GM13977 (cell line): ENCODE results near the gene GRXCR2.
"Not testable (repeated sequence)": the region's sequence is repeated elsewhere in the genome, so short reads cannot be mapped to it uniquely, and the experiment has no call there.

ENCODE experiments used
- DNase-seq: peaks from one replicate; pipeline ENCODE4 v3.0.0; 2012; ENCODE audit warnings: low spot score
- in situ Hi-C: fragments of 300-500 bp; cut with MboI; formaldehyde crosslinking; loops from one replicate; pipeline ENCODE4 v1.12.0; 2022; ENCODE audit warnings: low sequenced_read_pairs, low pct_unique_long_range_greater_than_20kb, mixed read lengths, inconsistent platforms; ENCODE audit not compliant: unreplicated experiment
- TF ChIP-seq, protein P1 (sequence below): IDR thresholded peaks from 2 replicates; pipeline ENCODE4 v1.5.1; 2012; ENCODE audit warnings: mild to moderate bottlenecking, control low read depth; ENCODE audit not compliant: insufficient read depth; ENCODE audit errors: extremely low read depth, missing control alignments

Gene GRXCR2

DNA sequence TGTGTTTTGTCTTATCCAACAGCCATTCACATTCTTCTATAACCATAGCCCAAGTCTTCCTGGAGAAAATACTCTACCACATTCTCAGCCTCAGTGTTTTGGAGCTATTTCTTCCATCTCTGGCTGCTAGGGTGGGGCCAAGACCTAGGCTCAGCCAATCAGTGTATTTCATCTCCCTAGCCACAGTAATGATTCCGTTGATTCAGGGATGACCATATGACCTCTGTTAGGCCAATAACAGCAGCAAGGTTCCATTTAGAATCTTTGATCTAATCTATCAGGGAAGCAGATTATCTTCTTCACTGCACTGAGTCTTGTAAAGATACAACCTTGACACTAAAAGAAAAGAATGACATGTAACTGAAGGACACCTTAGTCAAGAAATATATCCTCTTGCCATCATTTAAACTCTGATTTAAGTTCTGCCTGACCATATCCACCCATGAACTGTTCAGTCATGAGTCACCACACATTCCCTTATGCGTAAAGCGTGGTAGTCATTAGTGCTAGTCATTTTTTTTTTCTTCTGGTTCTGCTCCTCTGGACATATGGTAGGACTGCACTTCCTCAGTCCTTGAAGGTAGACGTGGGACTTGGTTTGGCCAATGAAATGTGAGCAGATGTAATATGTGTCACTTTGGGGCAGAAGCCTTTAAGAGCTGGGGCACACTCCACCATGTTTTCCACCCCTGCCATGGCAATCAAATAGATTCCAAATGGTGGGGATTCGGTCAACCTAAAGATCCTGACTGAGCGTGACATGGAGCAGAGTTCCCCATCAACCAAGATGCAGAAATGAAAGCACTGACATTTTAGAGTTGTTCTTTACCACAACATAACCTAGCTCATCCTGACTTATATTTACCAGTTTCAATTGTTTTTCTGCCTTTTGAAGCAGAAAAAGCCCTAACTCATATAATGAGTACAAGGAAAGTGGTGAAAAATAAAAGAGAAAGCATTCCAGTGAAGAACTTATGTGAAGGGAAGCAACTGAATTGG lies 25.0 kb downstream of the GRXCR2 start:
- in situ Hi-C loops, result no loop called here
- TF ChIP-seq, protein P1, sequence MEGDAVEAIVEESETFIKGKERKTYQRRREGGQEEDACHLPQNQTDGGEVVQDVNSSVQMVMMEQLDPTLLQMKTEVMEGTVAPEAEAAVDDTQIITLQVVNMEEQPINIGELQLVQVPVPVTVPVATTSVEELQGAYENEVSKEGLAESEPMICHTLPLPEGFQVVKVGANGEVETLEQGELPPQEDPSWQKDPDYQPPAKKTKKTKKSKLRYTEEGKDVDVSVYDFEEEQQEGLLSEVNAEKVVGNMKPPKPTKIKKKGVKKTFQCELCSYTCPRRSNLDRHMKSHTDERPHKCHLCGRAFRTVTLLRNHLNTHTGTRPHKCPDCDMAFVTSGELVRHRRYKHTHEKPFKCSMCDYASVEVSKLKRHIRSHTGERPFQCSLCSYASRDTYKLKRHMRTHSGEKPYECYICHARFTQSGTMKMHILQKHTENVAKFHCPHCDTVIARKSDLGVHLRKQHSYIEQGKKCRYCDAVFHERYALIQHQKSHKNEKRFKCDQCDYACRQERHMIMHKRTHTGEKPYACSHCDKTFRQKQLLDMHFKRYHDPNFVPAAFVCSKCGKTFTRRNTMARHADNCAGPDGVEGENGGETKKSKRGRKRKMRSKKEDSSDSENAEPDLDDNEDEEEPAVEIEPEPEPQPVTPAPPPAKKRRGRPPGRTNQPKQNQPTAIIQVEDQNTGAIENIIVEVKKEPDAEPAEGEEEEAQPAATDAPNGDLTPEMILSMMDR, result no peak
- DNase-seq, result no peak

DNA sequence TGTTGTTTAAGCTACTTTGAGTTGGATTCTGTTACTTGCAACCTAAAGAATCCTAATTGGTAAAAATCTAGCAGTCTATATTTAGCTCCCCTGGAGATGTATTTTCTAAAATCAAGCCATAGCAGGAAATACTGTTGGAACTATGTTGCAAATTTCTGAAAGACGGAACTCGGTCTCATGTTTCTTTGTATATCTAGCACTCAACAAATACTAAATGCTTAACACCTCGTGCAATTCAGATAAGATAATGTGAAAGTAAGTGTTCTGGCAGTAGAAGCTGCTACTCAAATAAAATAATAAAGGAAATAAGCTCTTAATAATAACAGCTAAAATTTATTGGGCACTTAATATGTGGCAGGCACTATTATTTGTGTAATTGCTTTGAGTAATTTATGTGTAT lies 26.7 kb downstream of the GRXCR2 start:
- DNase-seq, result no peak
- in situ Hi-C loops, result no loop called here
- TF ChIP-seq, protein P1, result no peak

GRCh38 chr5:145841299-145841698 lies 31.5 kb downstream of the GRXCR2 start:
- TF ChIP-seq, protein P1, result no peak
- no peak for DNase-seq
- in situ Hi-C loops, result no loop called here

GRCh38 chr5:145840458-145841132 lies 32.2 kb downstream of the GRXCR2 start:
- DNase-seq, result no peak
- in situ Hi-C loops, result no loop called here
- TF ChIP-seq, protein P1, result no peak

DNA sequence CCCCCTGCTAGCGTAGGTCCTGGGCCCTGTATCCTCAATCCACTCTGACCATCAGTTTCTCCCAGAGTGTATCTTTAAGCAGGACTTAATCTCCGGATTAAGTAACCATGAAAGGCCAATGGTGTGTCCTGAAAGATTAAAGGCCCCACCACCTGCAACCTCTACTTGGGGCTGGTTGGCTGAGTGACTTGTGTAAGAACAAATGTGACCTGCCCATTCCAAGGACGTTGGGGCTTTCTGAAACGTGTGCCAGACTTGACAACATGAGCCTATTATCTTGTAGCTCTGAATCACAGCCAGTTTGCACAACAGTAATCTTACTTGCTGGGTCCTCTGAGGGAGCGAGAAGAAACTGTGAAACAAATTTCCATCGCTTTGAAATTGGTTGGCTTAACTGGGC lies 34.5 kb downstream of the GRXCR2 start:
- in situ Hi-C loops, result no loop called here
- DNase-seq, result no peak
- TF ChIP-seq, protein P1, result no peak

GRCh38 chr5:145836241-145836640 lies 36.6 kb downstream of the GRXCR2 start:
- DNase-seq, in situ Hi-C loops: not testable (repeated sequence)

GRCh38 chr5:145835848-145836239 lies 37.0 kb downstream of the GRXCR2 start:
- in situ Hi-C loops, result no loop called here
- no peak for DNase-seq
- TF ChIP-seq, protein P1, result no peak
